Chondrocyte (in vitro differentiated cells): ENCODE measurements around the gene MT1B. TPM values are rescaled to one million over a fixed set of nuclear protein-coding genes. Genes with fewer than 3 reads are reported as not detected.
A peak's percentile ranks its signal among the peaks of the same experiment; 100 is the strongest.

Source experiments
- DNase-seq: peaks from one replicate; pipeline ENCODE4 v3.0.0; 2021; ENCODE audit warnings: mixed read lengths, low spot score
- H3K27ac Mint-ChIP-seq: one replicate; pipeline ENCODE4 v1.8.0; 2021; ENCODE audit warnings: mild to moderate bottlenecking, moderate library complexity, mixed read lengths; ENCODE audit not compliant: unreplicated experiment
- H3K27me3 Mint-ChIP-seq: 2 replicates; pipeline ENCODE4 v1.8.0; 2021; ENCODE audit warnings: low read depth, mixed read lengths
- H3K36me3 Mint-ChIP-seq: 2 replicates; pipeline ENCODE4 v1.8.0; 2021; ENCODE audit warnings: low read depth, mixed read lengths
- H3K4me1 Mint-ChIP-seq: 2 replicates; pipeline ENCODE4 v1.8.0; 2021; ENCODE audit warnings: low read depth, mild to moderate bottlenecking, mixed read lengths
- H3K4me3 Mint-ChIP-seq: one replicate; pipeline ENCODE4 v1.8.0; 2021; ENCODE audit warnings: mild to moderate bottlenecking, moderate library complexity, mixed read lengths; ENCODE audit not compliant: unreplicated experiment
- H3K9me3 Mint-ChIP-seq: 2 replicates; pipeline ENCODE4 v1.8.0; 2021; ENCODE audit warnings: low read depth, mixed read lengths
- CTCF ChIP-seq: fragments of 200-600 bp; sonication (generic); IDR thresholded peaks from 2 replicates; pipeline ENCODE4 v1.5.0; 2021; ENCODE audit warnings: antibody characterized with exemption, mild to moderate bottlenecking, moderate library complexity
- long read RNA-seq: library from polyadenylated mRNA; stranded (forward); transcript quantifications from one replicate; pipeline ENCODE4 v2.0.0, GENCODE V29; 2021
- total RNA-seq: library from RNA; stranded (reverse); gene quantifications from 3 replicates; pipeline ENCODE4 v1.2.1, GENCODE V29; 2021

MT1B gene
- not detected in 3 replicates for total RNA-seq
- long read RNA-seq, result 0 reads

- H3K4me3 Mint-ChIP-seq, result no peak within 1 kb of the TSS
- DNase-seq, result no peak
- peaks cover 19% of the 10 kb centered on the region for H3K27me3 Mint-ChIP-seq
- no peak within 1 kb of the TSS for H3K27ac Mint-ChIP-seq
- no peak for TF ChIP-seq CTCF
- H3K9me3 Mint-ChIP-seq, result no peaks in the 10 kb centered on the region
- peaks cover 5% of the 10 kb centered on the region for H3K4me1 Mint-ChIP-seq
- no peaks in the 10 kb centered on the region for H3K36me3 Mint-ChIP-seq
Measured at GRCh38 chr16:56651586-56651985, at the start of gene MT1B. Gene MT1B (plus strand): TSS chr16:56651886. CDS start chr16:56651954, 68 bp downstream.

GRCh38 chr16:56603589-56603988 lies 48.1 kb upstream of the MT1B start:
- no peak for DNase-seq
- H3K27me3 Mint-ChIP-seq, result peaks cover 2% of the 10 kb centered on the region
- peaks cover 34% of the 10 kb centered on the region for H3K4me1 Mint-ChIP-seq
- TF ChIP-seq CTCF, result peak; percentile 78
- H3K4me3 Mint-ChIP-seq, result no peak overlapping the region
- H3K36me3 Mint-ChIP-seq, result no peaks in the 10 kb centered on the region
- H3K9me3 Mint-ChIP-seq, result no peaks in the 10 kb centered on the region
- no peak overlapping the region for H3K27ac Mint-ChIP-seq

- no peak for DNase-seq
- Mint-ChIP-seq H3K27ac (no peak overlapping the region), H3K27me3 (peaks cover 2% of the 10 kb centered on the region), H3K9me3 (no peaks in the 10 kb centered on the region), H3K4me1 (peaks cover 48% of the 10 kb centered on the region), H3K36me3 (no peaks in the 10 kb centered on the region), H3K4me3 (no peak overlapping the region)
- TF ChIP-seq CTCF, result no peak
Measured at GRCh38 chr16:56604966-56605365, 46.7 kb upstream of the MT1B start.

- Mint-ChIP-seq H3K4me3 (no peak overlapping the region), H3K27me3 (peaks cover 2% of the 10 kb centered on the region), H3K27ac (peak overlapping the region; percentile 96), H3K36me3 (no peaks in the 10 kb centered on the region), H3K9me3 (no peaks in the 10 kb centered on the region), H3K4me1 (peaks cover 50% of the 10 kb centered on the region)
- DNase-seq, result no peak
- no peak for TF ChIP-seq CTCF
Measured at GRCh38 chr16:56605475-56605874, 46.2 kb upstream of the MT1B start.

- H3K27ac Mint-ChIP-seq, result peak overlapping the region; percentile 96
- no peaks in the 10 kb centered on the region for H3K36me3 Mint-ChIP-seq
- H3K4me1 Mint-ChIP-seq, result peaks cover 55% of the 10 kb centered on the region
- H3K4me3 Mint-ChIP-seq, result no peak overlapping the region
- no peak for DNase-seq
- no peaks in the 10 kb centered on the region for H3K9me3 Mint-ChIP-seq
- H3K27me3 Mint-ChIP-seq, result peaks cover under 1% of the 10 kb centered on the region
- no peak for TF ChIP-seq CTCF
Measured at GRCh38 chr16:56606071-56606475, 45.6 kb upstream of the MT1B start.
